LNCAP (cell line): Measurements from ENCODE around the gene KPNA3.

ENCODE experiments used
- CTCF ChIP-seq: fragments of 450-650 bp; IDR thresholded peaks from 2 replicates; pipeline ENCODE4 v1.5.1; 2017; ENCODE audit warnings: mild to moderate bottlenecking

Gene KPNA3

DNA sequence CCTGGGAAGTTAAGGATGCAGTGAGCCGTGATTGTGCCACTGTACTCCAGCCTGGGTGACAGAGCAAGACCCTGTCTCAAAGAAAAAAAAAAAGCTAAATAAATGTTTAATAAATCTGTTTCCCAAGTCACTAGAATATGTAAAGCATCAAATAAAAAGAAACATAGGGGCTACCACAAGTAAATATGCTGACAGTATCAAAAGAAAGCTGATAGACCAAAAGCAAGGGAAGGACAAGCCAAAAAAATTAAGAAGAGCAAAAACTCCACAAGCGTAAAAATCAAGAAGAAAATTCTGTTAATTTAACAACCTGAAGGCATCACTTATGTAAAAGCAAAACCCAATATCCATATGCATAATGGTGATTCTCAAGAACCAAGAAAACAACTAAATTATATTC, 9.7 kb downstream of the KPNA3 start:
- no peak for TF ChIP-seq CTCF

GRCh38 chr13:49781806-49782205, 10.7 kb downstream of the KPNA3 start:
- no peak for TF ChIP-seq CTCF

GRCh38 chr13:49779721-49780120, 12.8 kb downstream of the KPNA3 start:
- no peak for TF ChIP-seq CTCF

- no peak for TF ChIP-seq CTCF
Measured at GRCh38 chr13:49777746-49778614, 14.5 kb downstream of the KPNA3 start.

- TF ChIP-seq CTCF: no peak
Measured at GRCh38 chr13:49776871-49777270, 15.6 kb downstream of the KPNA3 start.

GRCh38 chr13:49774376-49775005, 18.0 kb downstream of the KPNA3 start:
- TF ChIP-seq CTCF: no peak

DNA sequence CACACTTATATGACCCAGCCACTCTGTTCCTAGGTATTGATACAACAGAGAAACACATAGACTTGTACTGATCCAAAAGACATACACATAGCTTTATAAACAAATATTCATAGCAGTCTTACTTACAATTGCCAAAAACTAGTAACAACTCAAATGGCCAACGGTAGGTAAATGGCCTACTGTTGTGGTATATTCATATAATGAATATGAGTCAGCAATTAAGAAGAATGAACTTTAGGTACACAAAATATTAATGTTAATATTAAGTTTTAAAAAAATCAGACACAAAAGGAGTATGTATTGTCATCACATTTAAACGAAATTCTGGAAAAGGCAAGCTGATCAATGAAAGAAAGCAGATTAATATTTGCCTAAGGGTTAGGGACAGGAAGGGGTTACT, 19.7 kb downstream of the KPNA3 start:
- TF ChIP-seq CTCF: no peak
